ENCODE results near the gene SLIT3.

The SLIT3 gene

GRCh38 chr5:168867241-168867640 is 433.7 kb downstream of the SLIT3 start:
- Mint-ChIP-seq H3K36me3 (ENCODE audit: low read depth) (no peaks in the 10 kb centered on the region), H3K4me3 (no peak overlapping the region), H3K27ac (no peak overlapping the region), H3K9me3 (no peaks in the 10 kb centered on the region), H3K4me1 (peaks cover 14% of the 10 kb centered on the region), H3K27me3 (ENCODE audit: low read depth) (peaks cover 8% of the 10 kb centered on the region)
- TF ChIP-seq CTCF (IDR thresholded peaks at IDR 0.05; ENCODE audit: unreplicated experiment in 3 of 3) = no peak

GRCh38 chr5:168865968-168866367 is 435.0 kb downstream of the SLIT3 start:
- no peaks in the 10 kb centered on the region for H3K9me3 Mint-ChIP-seq
- TF ChIP-seq CTCF (IDR thresholded peaks at IDR 0.05; ENCODE audit: unreplicated experiment in 3 of 3) = no peak
- H3K27me3 Mint-ChIP-seq (ENCODE audit: low read depth) = peaks cover 5% of the 10 kb centered on the region
- H3K4me1 Mint-ChIP-seq = peaks cover 9% of the 10 kb centered on the region
- peak overlapping the region in 1 of 3 experiments; percentile 21 for H3K27ac Mint-ChIP-seq
- no peak overlapping the region for H3K4me3 Mint-ChIP-seq
- H3K36me3 Mint-ChIP-seq (ENCODE audit: low read depth) = no peaks in the 10 kb centered on the region

DNA sequence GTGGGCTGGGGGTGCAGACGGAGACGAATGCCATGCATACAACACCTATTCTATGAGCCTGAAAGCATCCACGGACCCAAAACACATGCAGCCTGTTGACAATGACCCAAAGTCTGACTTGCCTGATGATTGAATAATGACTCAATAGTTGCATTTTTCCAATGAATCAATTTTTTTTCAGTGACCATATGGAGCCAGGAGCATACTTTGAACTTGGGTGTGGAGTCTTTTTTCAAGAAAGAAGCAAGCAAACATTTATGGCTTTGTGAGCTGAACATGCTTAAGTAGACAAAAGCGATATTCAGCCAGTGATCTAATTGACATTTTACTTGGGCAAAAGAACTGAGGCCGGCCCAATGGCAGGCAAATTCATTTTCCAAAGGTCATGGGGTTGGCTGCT is 437.9 kb downstream of the SLIT3 start:
- peaks cover 16% of the 10 kb centered on the region for H3K4me1 Mint-ChIP-seq
- no peaks in the 10 kb centered on the region for H3K9me3 Mint-ChIP-seq
- no peak for TF ChIP-seq CTCF (IDR thresholded peaks at IDR 0.05; ENCODE audit: unreplicated experiment in 3 of 3)
- H3K27ac Mint-ChIP-seq = no peak overlapping the region
- no peaks in the 10 kb centered on the region for H3K36me3 Mint-ChIP-seq (ENCODE audit: low read depth)
- H3K27me3 Mint-ChIP-seq (ENCODE audit: low read depth) = no peaks in the 10 kb centered on the region
- H3K4me3 Mint-ChIP-seq = no peak overlapping the region

- peaks cover under 1% of the 10 kb centered on the region for H3K9me3 Mint-ChIP-seq
- H3K36me3 Mint-ChIP-seq (ENCODE audit: low read depth) = peaks cover under 1% of the 10 kb centered on the region
- peaks cover 6% of the 10 kb centered on the region for H3K4me1 Mint-ChIP-seq
- H3K4me3 Mint-ChIP-seq = no peak overlapping the region
- H3K27ac Mint-ChIP-seq = no peak overlapping the region
- H3K27me3 Mint-ChIP-seq (ENCODE audit: low read depth) = peaks cover 3% of the 10 kb centered on the region
- TF ChIP-seq CTCF (IDR thresholded peaks at IDR 0.05; ENCODE audit: unreplicated experiment in 3 of 3) = no peak
Observed at GRCh38 chr5:168860503-168860902, 440.4 kb downstream of the SLIT3 start.

- no peak overlapping the region for H3K27ac Mint-ChIP-seq
- H3K4me3 Mint-ChIP-seq = no peak overlapping the region
- peaks cover 3% of the 10 kb centered on the region for H3K9me3 Mint-ChIP-seq
- H3K36me3 Mint-ChIP-seq (ENCODE audit: low read depth) = peaks cover 5% of the 10 kb centered on the region
- peaks cover 3% of the 10 kb centered on the region for H3K27me3 Mint-ChIP-seq (ENCODE audit: low read depth)
- H3K4me1 Mint-ChIP-seq = peaks cover 6% of the 10 kb centered on the region
- TF ChIP-seq CTCF (IDR thresholded peaks at IDR 0.05; ENCODE audit: unreplicated experiment in 3 of 3) = no peak
Observed at GRCh38 chr5:168860081-168860480, 440.9 kb downstream of the SLIT3 start.

DNA sequence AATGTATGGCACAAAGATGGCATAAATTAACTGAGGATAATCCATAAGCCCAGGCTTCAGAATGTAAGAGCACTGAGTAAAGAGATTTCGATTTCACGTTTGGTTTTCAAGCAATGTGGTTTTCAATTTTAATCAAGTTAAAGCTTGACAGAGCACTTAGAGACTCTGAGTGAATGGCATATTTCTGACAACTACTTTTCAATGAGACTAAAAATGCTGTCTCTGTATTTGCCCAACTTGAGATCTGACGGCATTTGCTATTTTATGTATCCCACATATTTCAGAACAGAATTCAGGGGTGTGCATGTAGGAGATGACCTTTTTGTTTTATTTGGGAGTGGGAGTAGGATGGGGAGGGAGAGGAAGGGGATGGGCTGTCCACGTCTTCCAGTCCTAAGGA is 441.5 kb downstream of the SLIT3 start:
- H3K4me3 Mint-ChIP-seq = no peak overlapping the region
- H3K27ac Mint-ChIP-seq = no peak overlapping the region
- no peak for TF ChIP-seq CTCF (IDR thresholded peaks at IDR 0.05; ENCODE audit: unreplicated experiment in 3 of 3)
- peaks cover 6% of the 10 kb centered on the region for H3K36me3 Mint-ChIP-seq (ENCODE audit: low read depth)
- H3K27me3 Mint-ChIP-seq (ENCODE audit: low read depth) = peaks cover 7% of the 10 kb centered on the region
- H3K9me3 Mint-ChIP-seq = peaks cover 3% of the 10 kb centered on the region
- peaks cover 6% of the 10 kb centered on the region for H3K4me1 Mint-ChIP-seq

Data from nephron (organoid).